A673 (cell line): ENCODE results near the gene CDC45. TPM values are rescaled to one million over a fixed set of nuclear protein-coding genes. Genes with fewer than 3 reads are reported as not detected.

Experiments
- BruUV-seq: library from RNA; stranded (reverse); fragments of 400-500 nt; replicated peaks from 2 replicates; lab custom pipeline; 2021; lab: Mats Ljungman, UMichigan
- CTCF ChIA-PET: fragments of 300-600 bp; sonication (Branson Sonifier 250); formaldehyde crosslinking; loops from one replicate; lab custom pipeline; 2022; ENCODE audit warnings: antibody characterized with exemption; lab: Charles Lee
- POLR2A ChIA-PET: fragments of 300-600 bp; sonication (Branson Sonifier 250); formaldehyde crosslinking; loops from one replicate; lab custom pipeline; 2022; ENCODE audit warnings: antibody characterized with exemption; ENCODE audit not compliant: low non-redundant PET; lab: Charles Lee
- DNase-seq: peaks from one replicate; pipeline ENCODE4 v3.0.0-alpha.2; 2015; ENCODE audit warnings: low spot score
- H3K27ac ChIP-seq: fragments of 200-600 bp; sonication (generic); 2 replicates; pipeline ENCODE4 v1.5.1; 2016; ENCODE audit warnings: mixed run types, low read depth, mild to moderate bottlenecking, mixed read lengths, antibody characterized with exemption, low read length; ENCODE audit not compliant: poor library complexity, severe bottlenecking
- H3K27me3 ChIP-seq: fragments of 200-600 bp; sonication (generic); replicated peaks from 2 replicates; pipeline ENCODE4 v1.6.1; 2017; ENCODE audit warnings: mixed run types, low read depth, mild to moderate bottlenecking, mixed read lengths, antibody characterized with exemption, low read length; ENCODE audit not compliant: insufficient read depth, poor library complexity
- H3K36me3 ChIP-seq: fragments of 200-600 bp; sonication (generic); 2 replicates; pipeline ENCODE4 v1.6.1; 2016; ENCODE audit warnings: mixed run types, mild to moderate bottlenecking, mixed read lengths, antibody characterized with exemption, low read length; ENCODE audit not compliant: insufficient read depth, poor library complexity, severe bottlenecking
- H3K4me1 ChIP-seq: fragments of 200-600 bp; sonication (generic); 2 replicates; pipeline ENCODE4 v1.6.1; 2017; ENCODE audit warnings: mixed run types, mild to moderate bottlenecking, mixed read lengths, antibody characterized with exemption, low read length; ENCODE audit not compliant: insufficient read depth, poor library complexity, severe bottlenecking
- H3K4me3 ChIP-seq: fragments of 200-600 bp; sonication (generic); 2 replicates; pipeline ENCODE4 v1.5.1; 2016; ENCODE audit warnings: low read depth, mixed run types, mild to moderate bottlenecking, mixed read lengths, low read length; ENCODE audit not compliant: poor library complexity, severe bottlenecking
- H3K9me3 ChIP-seq: fragments of 200-600 bp; sonication (generic); 2 replicates; pipeline ENCODE4 v1.6.1; 2016; ENCODE audit warnings: mixed run types, low read depth, mild to moderate bottlenecking, mixed read lengths, antibody characterized with exemption, low read length; ENCODE audit not compliant: poor library complexity, severe bottlenecking
- EZH2 ChIP-seq: fragments of 200-600 bp; sonication (generic); IDR thresholded peaks from 2 replicates; pipeline ENCODE4 v1.6.1; 2017; ENCODE audit warnings: borderline replicate concordance, low read depth, mild to moderate bottlenecking, mixed read lengths, antibody characterized with exemption, low read length; ENCODE audit not compliant: poor library complexity, severe bottlenecking
- intact Hi-C: fragments of 100-400 bp; cut with micrococcal nuclease; formaldehyde crosslinking; loops from one replicate; pipeline ENCODE4 v1.10.0; 2022; ENCODE audit not compliant: unreplicated experiment
- total RNA-seq: library from RNA; stranded (reverse); gene quantifications from 2 replicates; pipeline ENCODE4 v1.2.3, GENCODE V29; 2021
- TF ChIP-seq, protein P1 (sequence below): fragments of 300-800, 200-600 bp; sonication (generic); conservative IDR thresholded peaks from 2 replicates; pipeline ENCODE4 v1.5.1; 2017; ENCODE audit warnings: low read depth, mild to moderate bottlenecking, antibody characterized with exemption, low read length, moderate library complexity, mixed read lengths

CDC45 gene
- total RNA-seq, 1 experiment from 2014 or later, result 79.2 TPM

DNA sequence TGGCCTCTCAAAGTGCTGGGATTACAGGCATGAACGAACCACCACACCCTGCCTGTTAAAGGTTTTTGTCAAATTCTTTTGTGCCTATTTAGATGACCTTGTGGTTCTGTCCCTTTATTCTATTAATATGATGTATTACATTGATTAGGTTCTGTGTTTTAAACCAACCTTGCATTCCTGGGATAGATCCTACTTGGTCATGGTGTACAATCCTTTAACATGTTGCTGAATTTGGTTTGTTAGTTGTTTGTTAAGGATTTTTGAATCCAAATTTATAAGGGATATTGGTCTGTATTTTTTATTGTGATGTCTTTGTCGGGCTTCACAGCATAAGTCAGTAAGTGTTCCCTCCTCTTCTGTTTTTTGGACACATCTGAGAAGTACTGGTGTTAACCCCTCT lies 73.5 kb downstream of the CDC45 start:
- ChIA-PET POLR2A (no interaction called here), CTCF (no interaction called here)

DNA sequence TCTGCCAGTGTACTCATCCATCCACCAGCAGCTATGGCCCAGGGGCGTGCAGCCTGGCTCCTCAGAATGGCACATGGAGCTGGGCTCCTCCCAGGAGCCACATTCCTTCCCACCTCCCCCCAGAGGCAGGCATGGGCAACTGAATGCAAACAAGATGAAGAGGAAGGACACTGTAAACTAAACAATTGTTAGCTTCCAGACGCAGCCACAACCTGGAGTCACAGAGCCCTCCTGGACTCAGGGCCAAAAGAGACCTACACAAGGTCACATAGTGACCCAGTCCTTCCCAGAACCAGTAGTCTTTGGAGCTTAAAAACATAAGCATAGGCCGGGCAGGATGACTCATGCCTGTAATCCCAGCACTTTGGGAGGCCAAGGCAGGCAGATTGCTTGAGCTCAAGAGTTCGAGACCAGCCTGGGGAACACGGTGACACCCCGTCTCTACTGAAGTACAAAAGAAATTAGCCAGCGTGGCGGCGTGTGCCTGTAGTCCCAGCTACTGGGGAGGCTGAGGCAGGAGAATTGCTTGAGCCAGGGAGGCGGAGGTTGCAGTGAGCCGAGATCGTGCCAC lies 75.2 kb downstream of the CDC45 start:
- Histone ChIP-seq H3K4me1 (no peaks in the 10 kb centered on the region), H3K27me3 (no peaks in the 10 kb centered on the region), H3K9me3 (no peaks in the 10 kb centered on the region), H3K36me3 (no peaks in the 10 kb centered on the region), H3K4me3 (no peak overlapping the region), H3K27ac (no peak overlapping the region)
- POLR2A ChIA-PET, result no interaction called here
- peak; percentile 34 for DNase-seq
- CTCF ChIA-PET, result no interaction called here
- no peak for TF ChIP-seq EZH2
- TF ChIP-seq, protein P1, sequence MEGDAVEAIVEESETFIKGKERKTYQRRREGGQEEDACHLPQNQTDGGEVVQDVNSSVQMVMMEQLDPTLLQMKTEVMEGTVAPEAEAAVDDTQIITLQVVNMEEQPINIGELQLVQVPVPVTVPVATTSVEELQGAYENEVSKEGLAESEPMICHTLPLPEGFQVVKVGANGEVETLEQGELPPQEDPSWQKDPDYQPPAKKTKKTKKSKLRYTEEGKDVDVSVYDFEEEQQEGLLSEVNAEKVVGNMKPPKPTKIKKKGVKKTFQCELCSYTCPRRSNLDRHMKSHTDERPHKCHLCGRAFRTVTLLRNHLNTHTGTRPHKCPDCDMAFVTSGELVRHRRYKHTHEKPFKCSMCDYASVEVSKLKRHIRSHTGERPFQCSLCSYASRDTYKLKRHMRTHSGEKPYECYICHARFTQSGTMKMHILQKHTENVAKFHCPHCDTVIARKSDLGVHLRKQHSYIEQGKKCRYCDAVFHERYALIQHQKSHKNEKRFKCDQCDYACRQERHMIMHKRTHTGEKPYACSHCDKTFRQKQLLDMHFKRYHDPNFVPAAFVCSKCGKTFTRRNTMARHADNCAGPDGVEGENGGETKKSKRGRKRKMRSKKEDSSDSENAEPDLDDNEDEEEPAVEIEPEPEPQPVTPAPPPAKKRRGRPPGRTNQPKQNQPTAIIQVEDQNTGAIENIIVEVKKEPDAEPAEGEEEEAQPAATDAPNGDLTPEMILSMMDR, result 0 out of 2 replicates have a peak, but pooled peaks have one; percentile 12
- no TSS peak for BruUV-seq
- intact Hi-C loops, result no loop called here

More for the DNA sequence above, 73.5 kb downstream of the CDC45 start:
- intact Hi-C loops, result no loop called here
- H3K9me3 ChIP-seq, result no peaks in the 10 kb centered on the region
- no peaks in the 10 kb centered on the region for H3K36me3 ChIP-seq
- no peak for DNase-seq
- H3K4me1 ChIP-seq, result no peaks in the 10 kb centered on the region
- BruUV-seq, result no TSS peak
- H3K4me3 ChIP-seq, result no peak overlapping the region
- no peak overlapping the region for H3K27ac ChIP-seq
- H3K27me3 ChIP-seq, result no peaks in the 10 kb centered on the region
- TF ChIP-seq, protein P1, result no peak
- no peak for TF ChIP-seq EZH2

DNA sequence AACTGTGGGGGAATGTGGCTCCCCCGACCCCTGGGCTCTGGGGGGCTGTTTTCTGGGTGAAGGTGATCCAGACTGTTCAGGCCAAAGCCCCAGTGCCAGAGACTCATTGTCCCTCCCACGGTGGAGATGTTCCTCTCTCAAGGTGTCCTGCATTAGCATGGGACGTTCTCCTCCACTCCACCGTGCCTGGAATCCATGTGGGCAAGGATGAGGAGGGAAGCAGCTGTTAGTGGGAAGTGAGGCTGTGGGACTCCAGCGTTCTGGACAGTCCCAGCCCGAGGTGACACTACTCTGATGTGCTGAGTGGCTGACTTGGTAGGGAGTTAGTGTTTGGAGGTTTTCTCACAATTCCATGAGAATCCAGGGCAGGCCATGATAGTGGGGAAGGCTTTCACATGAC lies 75.9 kb downstream of the CDC45 start:
- no peaks in the 10 kb centered on the region for H3K36me3 ChIP-seq
- POLR2A ChIA-PET, result no interaction called here
- BruUV-seq, result no TSS peak
- no peak overlapping the region for H3K27ac ChIP-seq
- no peaks in the 10 kb centered on the region for H3K9me3 ChIP-seq
- TF ChIP-seq EZH2, result no peak
- TF ChIP-seq, protein P1, result no peak
- intact Hi-C loops, result no loop called here
- H3K4me1 ChIP-seq, result no peaks in the 10 kb centered on the region
- DNase-seq, result no peak
- CTCF ChIA-PET, result no interaction called here
- no peak overlapping the region for H3K4me3 ChIP-seq
- H3K27me3 ChIP-seq, result no peaks in the 10 kb centered on the region
